Measurements from ENCODE around the gene DDX27.
A peak's percentile ranks its signal among the peaks of the same experiment; 100 is the strongest.
"Not testable (repeated sequence)": the region's sequence is repeated elsewhere in the genome, so short reads cannot be mapped to it uniquely, and the experiment has no call there.

The DDX27 gene

DNA sequence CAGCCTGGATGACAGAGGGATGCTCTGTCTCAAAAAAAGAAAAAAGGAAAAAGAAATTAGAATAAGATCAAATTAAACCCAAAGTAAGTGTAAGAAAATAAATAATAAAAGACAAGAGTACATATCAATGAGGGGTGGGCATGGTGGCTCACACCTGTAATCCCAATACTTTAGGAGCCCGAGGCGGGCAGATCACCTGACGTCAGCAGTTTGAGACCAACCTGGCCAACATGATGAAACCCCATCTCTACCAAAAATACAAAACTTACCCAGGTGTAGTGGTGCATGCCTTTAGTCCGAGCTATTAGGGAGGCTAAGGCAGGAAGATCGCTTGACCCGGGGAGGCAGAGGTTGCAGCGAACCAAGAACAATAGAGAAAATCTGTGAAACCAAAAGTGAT is 16.2 kb upstream of the DDX27 start:
- DNase-seq (ENCODE audit: low read depth in 2 of 2): no peak

DNA sequence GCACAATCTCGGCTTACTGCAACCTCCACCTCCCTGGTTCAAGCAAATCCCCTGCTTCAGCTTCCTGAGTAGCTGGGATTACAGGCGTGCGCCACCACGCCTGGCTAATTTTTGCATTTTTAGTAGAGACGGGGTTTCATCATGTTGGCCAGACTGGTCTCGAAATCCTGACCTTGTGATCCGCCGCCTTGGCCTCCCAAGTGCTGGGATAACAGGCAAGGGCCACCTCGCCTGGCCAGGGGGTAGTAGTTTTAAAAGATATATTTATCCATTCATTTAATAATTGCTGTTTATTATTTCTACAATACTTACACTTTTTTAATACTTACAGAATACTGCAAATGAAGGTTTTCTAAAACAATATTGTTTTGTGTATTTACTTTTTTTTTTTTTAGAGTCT is 15.5 kb upstream of the DDX27 start:
- no peak for DNase-seq (ENCODE audit: low read depth in 2 of 2)

DNA sequence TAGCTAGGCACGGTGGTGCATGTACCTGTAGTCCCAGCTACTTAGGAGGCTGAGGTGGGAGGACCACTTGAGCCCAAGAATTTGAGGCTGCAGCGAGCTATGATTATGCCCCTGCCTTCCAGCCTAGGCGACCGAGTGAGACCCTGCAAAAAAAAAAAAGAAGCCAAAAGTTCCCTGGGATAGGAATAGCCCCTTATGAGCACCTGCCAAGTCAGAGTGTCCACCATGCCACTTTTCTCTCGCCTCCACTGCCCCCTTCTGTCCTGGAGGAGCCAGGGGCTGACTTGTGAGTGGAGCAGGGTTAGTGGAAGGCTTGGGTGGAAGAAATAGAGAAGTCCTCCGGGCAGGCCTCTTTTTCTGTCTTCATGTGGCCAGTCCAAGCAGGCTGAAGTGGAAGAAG is 12.1 kb upstream of the DDX27 start:
- DNase-seq (ENCODE audit: low read depth in 2 of 2): no peak

DNA sequence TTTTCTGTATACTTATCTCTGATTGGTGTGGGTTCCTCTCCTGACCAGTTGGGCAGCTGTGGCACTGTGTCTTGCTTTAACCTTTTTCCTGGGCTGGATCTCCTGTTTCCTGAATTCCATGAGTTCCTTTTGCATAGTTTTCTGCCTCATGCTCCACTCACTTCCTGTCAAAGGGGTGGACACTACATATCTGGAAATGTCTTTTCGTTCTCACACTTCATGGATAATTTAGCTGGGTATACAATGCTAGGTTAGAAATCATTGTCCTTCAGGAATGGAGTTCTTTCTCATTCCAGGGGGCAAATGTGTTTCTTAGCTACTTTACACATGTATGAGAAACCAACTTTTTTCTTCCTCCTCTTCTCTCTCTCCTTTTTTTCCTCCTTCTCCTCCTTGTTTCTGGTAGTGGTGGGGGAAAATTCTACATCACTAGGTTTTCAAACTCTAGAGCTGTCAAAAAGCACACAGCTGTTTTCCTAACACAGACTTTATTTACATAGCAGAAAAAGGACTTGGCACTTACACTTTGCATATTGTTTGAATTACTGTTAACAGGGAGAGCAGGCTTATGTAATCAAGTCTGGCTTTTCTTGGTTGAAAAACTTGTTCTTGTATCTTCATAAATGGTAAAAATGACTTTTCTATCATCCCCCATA is 9.0 kb upstream of the DDX27 start:
- no peak for DNase-seq (ENCODE audit: low read depth in 2 of 2)

DNA sequence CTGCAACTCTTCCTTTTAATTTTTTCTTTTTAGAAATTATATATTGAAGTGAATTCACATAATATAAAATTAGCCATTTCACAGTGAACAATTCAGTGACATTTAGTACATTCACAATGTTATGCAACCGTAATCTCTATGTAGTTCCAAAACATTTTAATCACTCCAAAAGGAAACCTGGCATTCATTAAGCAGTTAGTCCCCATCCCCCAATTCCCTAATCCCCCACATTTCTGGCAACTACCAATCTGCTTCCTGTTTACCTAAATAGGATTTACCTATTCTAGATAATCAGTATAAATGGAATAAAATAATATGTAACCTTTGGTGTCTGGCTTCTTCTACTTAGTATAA is 8.5 kb upstream of the DDX27 start:
- no peak for DNase-seq (ENCODE audit: low read depth in 2 of 2)

DNA sequence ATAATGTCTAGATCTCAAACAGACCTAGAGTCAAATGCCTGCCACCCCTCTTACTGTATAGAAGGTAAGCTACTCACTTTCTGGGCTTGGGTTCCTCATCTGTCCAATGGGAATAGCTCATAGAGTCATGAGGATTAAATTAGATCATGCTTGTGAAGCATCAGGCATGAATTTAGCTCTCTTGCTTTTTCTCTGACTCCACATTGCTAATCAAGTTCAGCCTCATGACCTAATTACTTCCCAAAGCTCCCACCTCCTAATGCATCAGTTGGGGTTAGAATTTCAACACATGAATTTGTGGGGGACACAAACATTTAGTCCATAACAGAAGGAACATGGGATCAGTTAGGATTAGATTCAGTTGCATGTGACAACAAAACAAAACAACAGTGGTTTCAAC is 4.6 kb upstream of the DDX27 start:
- DNase-seq (ENCODE audit: low read depth in 2 of 2): no peak

DNA sequence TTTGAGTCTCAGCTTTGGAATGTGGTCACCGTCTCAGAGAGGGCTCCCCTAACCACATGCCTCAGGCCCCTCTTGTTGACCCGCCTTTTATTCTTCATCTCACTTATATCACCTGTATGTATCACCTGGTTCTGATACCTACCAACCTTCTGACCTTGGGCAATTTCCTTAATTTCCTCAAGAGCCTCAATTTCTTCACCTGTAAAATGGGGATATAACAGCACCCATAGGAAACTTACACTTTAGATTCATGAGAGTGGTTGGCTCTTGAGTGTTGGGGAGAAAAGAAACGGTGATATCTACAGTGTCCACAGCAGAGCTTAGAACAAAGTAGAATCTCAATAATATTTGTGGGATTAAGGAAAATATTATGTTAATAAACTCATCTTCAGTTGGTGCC is 4.0 kb upstream of the DDX27 start:
- no peak for DNase-seq (ENCODE audit: low read depth in 2 of 2)

DNA sequence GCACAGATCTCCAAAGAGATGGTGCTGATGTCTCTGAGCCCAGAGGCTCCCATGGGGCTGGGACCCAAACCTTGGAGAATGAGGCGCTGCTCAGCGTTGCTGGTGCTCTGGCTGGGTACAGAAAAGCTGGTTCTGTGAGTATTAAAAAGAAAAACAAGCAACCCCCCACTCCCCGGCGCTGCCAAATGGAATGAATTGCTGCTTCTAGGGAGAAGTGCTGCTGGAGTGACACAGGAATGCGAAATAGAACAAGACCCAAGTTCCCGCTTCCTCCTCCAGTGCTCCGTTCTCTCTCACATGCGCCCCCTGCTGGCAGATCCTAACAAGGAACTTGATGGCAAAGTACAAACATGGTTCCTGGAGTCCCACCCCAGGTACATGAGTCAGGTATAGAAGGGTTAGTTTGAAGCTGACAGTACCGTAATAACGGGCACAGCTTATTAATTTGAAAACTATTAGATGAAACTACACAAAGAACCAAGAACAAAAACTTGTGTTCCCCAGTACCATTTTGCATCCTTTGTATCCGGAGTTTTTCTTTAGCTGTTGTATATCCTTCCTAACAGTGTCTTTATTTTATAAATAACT is 2.1 kb upstream of the DDX27 start:
- DNase-seq (ENCODE audit: low read depth in 2 of 2): peak; percentile 79 to 96

DNA sequence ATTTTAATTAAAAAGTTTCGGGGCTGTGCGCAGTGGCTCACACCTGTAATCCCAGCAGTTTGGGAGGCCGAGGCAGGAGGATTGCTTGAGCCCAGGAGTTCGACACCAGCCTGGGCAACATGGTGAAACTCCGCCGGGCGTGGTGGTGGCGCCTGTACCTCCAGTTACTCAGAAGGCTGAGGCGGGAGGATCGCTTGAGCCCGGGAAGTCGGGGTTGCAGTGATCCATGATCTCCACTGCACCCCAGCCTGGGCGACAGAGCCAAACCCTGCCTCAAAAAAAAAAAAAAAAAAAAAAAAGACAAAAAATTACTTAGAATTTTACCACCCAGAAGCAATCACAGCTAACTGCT is 501 bp upstream of the DDX27 start:
- DNase-seq (ENCODE audit: low read depth in 2 of 2): not testable (repeated sequence)

DNA sequence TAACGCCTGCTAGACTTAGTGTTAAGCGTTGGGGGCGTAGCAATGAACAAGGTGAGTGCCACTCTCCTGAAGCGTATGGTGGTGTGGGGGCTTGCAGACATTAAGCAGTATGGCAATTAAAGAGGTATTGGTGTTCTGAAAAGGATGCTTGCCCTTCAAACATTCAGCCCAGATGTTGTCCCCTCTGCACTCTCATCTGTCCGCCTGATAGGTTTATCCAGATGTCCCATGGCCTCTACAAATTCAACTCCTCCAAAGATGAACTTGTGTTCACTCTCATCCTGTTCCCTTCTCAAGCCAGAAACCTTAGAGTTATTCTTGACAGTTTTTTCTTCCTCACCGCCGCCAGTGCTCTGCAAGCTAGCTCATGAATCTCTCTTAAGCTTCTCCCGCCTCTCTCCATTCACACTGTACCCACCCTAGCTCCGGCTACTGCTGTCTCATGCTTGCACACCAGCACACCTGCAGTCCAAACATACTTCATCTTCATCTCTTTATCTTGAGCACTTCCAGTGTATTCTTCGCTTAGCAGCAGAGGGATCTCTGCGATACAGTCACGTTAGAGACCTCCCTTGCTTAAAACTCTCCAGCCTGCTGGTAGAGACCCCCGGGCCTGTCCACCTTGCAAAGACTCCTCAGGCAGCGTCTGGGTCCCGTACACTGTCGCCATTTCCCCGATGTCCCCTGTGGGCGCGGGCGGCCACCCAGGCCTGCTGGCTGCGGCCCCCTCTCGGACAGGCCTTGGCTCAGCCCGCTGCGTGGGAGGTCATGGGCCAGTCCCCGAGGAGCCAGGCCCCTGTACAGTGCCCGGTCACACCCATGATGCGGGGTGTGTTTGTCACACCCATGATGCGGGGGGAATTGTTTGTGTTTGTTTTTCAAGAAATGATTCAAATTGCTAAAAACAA is 962 bp downstream of the DDX27 start:
- no peak for DNase-seq (ENCODE audit: low read depth in 2 of 2)

DNA sequence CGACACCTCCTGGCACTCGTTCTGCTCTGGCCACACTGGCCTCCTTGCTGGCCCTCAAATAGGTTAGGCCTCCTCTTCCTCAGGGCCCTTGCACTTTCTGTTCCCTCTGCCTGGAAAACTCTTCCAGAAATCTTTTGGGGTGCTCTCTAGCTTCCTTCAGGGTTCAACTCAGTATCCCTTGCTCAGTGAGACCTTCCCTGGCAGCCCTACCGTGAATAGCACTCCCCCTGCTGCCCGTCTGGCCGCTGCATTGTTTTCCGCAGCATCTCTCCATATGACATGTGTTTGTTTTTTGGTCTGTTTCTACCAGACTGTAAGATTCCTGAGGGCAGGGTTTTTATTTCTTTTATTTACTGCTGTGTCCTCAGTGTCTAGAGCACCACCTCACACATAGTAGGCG is 6.7 kb downstream of the DDX27 start:
- no peak for DNase-seq (ENCODE audit: low read depth in 2 of 2)

DNA sequence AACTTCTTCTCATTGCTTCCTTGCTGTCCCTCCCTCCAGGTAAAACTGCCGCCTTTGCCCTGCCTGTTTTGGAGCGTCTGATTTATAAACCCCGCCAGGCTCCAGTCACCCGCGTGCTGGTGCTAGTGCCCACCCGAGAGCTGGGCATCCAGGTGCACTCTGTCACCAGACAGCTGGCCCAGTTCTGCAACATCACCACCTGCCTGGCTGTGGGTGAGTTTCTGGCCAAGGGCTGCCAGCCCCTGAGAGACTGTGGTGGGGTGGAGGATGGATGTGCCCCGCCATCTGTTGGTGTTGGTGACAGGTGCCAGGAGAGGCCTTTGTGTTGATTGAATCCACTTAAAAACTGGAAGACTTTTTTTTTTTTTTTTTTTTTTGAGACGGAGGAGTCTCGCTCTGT is 9.5 kb downstream of the DDX27 start:
- DNase-seq (ENCODE audit: low read depth in 2 of 2): no peak

DNA sequence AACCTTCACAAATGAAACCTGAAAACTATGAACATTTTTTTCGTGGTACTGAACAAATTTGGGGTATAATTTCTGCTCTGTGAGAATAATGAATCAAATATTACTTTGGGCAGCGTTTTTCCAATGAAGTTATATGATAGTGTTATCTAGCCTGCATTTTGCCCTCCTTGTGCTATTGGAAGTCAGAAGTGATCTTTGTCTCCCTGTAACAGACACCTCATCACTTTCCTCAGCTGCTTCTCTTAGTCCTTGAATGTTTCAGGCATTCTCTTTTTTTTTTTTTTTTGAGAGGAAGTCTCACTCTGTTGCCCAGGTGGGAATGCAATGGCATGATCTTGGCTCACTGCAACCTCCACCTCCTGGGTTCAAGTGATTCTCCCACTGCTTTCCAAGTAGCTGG is 10.2 kb downstream of the DDX27 start:
- no peak for DNase-seq (ENCODE audit: low read depth in 2 of 2)

DNA sequence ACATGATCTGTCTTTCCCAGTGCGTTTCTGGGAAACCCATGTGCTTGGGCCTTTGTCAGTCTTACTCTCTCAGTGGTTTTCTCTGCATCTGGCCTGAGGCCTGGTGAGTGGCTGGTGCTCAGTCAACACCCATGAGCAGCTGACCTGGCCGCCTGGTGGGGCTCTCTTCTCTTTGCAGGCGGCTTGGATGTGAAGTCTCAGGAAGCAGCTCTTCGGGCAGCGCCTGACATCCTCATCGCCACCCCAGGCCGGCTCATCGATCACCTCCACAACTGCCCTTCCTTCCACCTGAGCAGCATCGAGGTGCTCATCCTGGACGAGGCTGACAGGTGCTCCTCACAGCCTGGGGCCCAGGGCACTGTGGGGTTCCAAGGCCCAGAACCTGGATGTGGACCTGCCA is 10.8 kb downstream of the DDX27 start:
- DNase-seq (ENCODE audit: low read depth in 2 of 2): no peak

DNA sequence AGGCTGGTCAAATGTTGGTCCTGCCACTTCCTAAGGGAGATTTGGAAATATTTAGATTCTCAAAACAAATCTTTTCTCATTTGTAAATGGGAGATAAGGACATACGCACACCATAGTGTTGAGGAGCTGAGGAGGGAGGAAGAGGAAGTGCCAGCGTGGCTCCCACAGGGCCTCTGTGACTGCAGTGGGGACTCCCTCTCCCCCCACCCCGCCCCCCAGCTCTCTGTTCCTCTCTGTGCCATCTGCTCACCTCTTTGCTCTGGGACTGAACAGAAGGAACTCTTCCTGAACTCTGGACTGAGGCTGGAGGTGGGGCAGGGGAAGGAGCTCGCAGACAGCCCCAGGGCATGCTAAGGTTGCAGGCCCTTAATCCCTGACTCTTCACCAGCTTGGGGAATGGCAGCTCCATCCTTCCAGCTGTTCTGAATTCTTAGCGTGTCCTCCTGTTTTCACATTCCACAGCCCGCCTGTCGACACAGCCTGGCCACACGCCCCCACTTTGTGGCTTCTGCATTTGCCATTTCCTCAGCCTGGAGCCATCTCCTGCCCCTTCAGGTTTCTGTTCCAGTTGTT is 11.4 kb downstream of the DDX27 start:
- DNase-seq (ENCODE audit: low read depth in 2 of 2): no peak

DNA sequence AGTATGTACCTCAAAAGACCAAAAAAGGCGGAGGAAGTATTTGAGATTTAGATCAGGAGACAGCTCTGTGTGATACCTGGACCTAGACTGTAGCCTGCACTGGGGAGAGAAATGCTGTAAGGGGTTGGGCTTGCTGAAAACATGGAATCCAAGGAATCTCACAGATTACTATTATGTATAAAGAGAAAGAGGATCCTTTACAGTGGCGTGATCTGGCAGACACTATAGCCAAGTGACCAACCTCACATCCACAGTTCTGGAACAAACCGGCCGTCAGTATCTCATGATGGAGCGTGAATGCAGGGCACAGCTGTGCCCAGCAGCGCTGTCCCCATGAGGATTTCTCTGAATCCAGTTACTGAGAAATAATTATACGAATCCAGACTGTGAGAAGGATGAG is 12.3 kb downstream of the DDX27 start:
- DNase-seq (ENCODE audit: low read depth in 2 of 2): no peak

DNA sequence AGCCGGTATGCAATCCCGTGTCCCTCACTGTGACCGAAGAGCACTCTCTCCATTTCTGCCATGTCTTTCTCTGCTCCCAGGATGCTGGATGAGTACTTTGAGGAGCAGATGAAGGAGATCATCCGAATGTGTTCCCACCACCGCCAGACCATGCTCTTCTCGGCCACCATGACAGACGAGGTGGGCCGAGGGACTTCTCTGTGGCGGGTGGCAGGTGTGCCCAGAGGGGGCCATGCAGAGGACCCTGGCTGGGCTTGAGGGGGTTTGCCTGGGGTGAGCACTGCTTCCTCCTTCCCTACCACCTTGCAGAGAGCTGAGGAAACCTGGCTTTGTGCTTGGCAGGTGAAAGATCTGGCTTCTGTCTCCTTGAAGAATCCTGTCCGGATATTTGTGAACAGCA is 14.0 kb downstream of the DDX27 start:
- no peak for DNase-seq (ENCODE audit: low read depth in 2 of 2)

DNA sequence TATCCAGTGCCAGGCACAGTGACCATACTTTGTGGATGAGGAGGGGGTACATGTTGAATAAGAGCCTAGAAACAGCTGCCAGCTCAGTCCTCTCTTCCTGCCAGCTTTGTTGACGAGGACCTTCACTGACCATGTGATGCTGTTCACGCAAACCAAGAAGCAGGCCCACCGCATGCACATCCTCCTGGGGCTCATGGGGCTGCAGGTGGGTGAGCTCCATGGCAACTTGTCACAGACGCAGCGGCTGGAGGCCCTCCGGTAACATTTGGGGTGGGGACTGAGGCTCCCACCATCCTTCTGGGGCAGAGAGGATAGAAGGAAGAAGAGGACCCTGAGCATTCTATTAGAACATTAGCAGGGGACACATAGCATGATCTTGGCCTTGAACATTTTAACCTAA is 15.6 kb downstream of the DDX27 start:
- DNase-seq (ENCODE audit: low read depth in 2 of 2): no peak

DNA sequence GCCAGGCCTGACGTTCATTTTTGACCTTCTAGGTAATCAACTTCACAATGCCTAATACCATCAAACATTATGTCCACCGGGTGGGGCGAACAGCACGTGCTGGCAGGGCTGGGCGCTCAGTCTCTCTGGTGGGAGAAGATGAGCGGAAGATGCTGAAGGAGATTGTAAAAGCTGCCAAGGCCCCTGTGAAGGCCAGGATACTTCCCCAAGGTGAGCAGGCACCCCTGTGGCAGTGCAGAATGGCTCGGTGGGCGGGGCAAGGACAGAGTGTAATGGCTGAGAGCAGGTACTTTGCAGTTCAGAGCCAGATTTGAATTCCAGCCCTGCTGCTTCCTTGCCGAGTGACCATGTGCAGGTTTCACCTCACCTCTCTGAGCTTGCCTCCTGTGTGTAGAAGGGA is 17.1 kb downstream of the DDX27 start:
- DNase-seq (ENCODE audit: low read depth in 2 of 2): no peak

DNA sequence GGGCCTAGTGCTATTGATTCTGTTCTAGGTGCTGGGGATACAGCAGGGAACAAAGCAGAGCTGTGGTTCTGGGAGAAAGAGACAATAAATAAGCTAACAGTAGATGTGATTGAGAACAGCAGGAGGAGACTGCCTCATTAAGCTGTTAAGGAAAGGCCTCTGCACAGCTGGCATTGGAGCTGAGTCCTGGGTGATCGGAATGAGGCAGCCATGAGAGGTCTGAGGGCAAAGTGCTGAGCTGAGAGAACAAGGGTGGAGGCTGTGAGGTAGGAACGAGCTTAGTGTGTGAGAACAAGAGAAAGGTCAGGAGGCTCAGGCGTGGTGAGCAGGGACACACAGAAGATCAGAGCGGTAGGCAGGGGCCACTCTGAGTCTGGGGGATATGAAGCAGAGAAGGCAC is 18.3 kb downstream of the DDX27 start:
- no peak for DNase-seq (ENCODE audit: low read depth in 2 of 2)

DNA sequence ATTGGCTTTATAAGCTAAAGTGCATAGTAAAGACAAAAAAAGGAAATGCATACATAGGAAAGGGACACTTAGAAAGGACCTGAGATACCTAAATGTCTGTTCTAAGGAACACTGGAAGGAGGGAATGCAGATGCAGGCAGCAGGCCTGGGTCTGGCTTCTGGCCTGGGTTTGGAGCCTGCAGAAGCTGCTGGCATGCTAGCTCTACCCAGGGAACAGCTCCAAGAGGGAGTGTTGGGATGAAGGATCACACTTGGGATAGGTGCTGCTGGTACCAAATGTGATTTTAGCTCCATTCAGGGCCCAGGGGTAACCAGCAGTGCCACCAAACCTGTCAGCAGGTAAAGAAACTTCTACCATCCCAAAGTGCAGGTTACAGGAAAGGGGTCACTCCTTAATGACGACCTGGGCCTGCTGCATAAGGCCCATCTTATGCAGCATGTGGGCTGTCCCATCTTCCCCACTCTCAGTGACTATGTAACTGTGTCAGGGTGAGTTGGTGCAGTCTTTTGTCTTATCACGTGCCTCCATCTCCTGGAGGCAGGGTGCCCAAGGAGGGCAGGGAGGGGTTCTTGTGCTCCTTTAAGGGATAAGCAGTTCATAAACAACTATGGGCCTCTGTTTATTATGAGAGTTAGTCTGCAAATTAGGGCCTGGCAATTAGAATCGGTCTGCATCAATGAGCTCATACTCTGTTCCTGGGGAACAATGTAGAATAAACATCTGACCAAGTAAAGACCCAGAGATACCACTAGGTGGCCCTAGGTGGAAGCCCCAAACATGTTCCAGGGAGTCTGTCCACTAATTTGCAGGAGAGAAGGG is 26.9 kb downstream of the DDX27 start:
- no peak for DNase-seq (ENCODE audit: low read depth in 2 of 2)

DNA sequence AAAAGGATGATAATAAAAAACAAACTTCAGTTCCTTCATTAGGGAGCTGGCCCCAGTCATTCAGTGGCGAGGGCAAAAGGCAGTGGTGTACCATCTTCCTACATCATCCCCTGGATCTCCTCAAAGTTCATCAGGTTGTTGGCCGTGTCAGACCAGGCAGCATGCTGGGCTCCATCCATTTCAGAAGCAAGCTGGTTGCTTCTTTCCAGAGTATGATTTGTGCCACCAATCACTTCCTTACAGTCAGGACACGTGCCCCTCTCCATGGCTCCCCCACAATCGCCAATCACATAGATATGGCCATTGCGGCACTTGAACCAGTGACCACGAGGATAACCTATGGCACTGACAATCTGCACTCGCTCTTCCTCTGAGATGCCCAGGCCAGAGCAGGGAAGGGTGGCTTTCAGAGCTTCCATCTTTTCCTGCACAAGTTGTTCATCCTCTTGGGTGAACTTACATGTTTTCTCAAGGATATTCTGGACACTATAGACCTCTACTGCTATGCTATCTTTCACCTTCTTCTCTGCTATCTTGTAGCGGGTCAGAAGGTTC is 28.0 kb downstream of the DDX27 start:
- no peak for DNase-seq (ENCODE audit: low read depth in 2 of 2)
